MCF 10A (cell line): Measurements from ENCODE around the gene RNF175. TPM values are rescaled to one million over a fixed set of nuclear protein-coding genes. Genes with fewer than 3 reads are reported as not detected.

ENCODE experiments used
- BruUV-seq: library from RNA; stranded (reverse); fragments of 400-500 nt; replicated peaks from 2 replicates; lab custom pipeline; 2021; lab: Mats Ljungman, UMichigan
- CTCF ChIA-PET: fragments of 300-600 bp; sonication (Branson Sonifier 250); formaldehyde crosslinking; extraction: SDS; loops from one replicate; lab custom pipeline; 2021; ENCODE audit warnings: antibody characterized with exemption, inconsistent platforms; lab: Yijun Ruan, JAX
- POLR2A ChIA-PET: fragments of 300-600, 350-650 bp; sonication (Branson Sonifier 250); formaldehyde crosslinking; extraction: SDS; loops from one replicate; lab custom pipeline; 2020; ENCODE audit warnings: antibody characterized with exemption, inconsistent platforms; lab: Yijun Ruan, JAX
- DNase-seq: peaks from one replicate; pipeline ENCODE4 v3.0.0-alpha.2; 2018; ENCODE audit not compliant: unreplicated experiment
- H3K27ac Mint-ChIP-seq: one replicate; pipeline ENCODE4 v1.8.0; 2022; ENCODE audit warnings: mild to moderate bottlenecking, low read depth, mixed read lengths; ENCODE audit not compliant: unreplicated experiment
- H3K27me3 Mint-ChIP-seq: one replicate; pipeline ENCODE4 v1.8.0; 2022; ENCODE audit warnings: mixed read lengths; ENCODE audit not compliant: insufficient read depth, unreplicated experiment
- H3K36me3 Mint-ChIP-seq: one replicate; pipeline ENCODE4 v1.8.0; 2022; ENCODE audit warnings: mild to moderate bottlenecking, moderate library complexity, mixed read lengths; ENCODE audit not compliant: insufficient read depth, unreplicated experiment
- H3K4me1 Mint-ChIP-seq: one replicate; pipeline ENCODE4 v1.8.0; 2022; ENCODE audit warnings: mixed read lengths; ENCODE audit not compliant: insufficient read depth, unreplicated experiment
- H3K4me3 Mint-ChIP-seq: one replicate; pipeline ENCODE4 v1.8.0; 2022; ENCODE audit warnings: mild to moderate bottlenecking, moderate library complexity, mixed read lengths; ENCODE audit not compliant: unreplicated experiment
- H3K9me3 Mint-ChIP-seq: one replicate; pipeline ENCODE4 v1.8.0; 2022; ENCODE audit warnings: mixed read lengths; ENCODE audit not compliant: unreplicated experiment
- CTCF ChIP-seq: fragments of 200-600 bp; IDR thresholded peaks from one replicate; pipeline ENCODE4 v1.8.0; 2022; ENCODE audit warnings: antibody characterized with exemption, mild to moderate bottlenecking; ENCODE audit not compliant: unreplicated experiment
- intact Hi-C: fragments of 100-400 bp; cut with micrococcal nuclease; formaldehyde crosslinking; loops from 2 replicates; pipeline ENCODE4 v1.14.1; 2022
- total RNA-seq: library from RNA; stranded (reverse); gene quantifications from 2 replicates; pipeline ENCODE4 v1.2.3, GENCODE V29; 2022

RNF175 gene
- total RNA-seq, 1 experiment from 2014 or later, result 0.42 TPM

GRCh38 chr4:153728660-153729059, 31.2 kb downstream of the RNF175 start:
- TF ChIP-seq CTCF, result no peak
- Mint-ChIP-seq H3K27ac (no peak overlapping the region), H3K9me3 (no peaks in the 10 kb centered on the region), H3K4me3 (no peak overlapping the region), H3K4me1 (peaks cover 9% of the 10 kb centered on the region), H3K27me3 (no peaks in the 10 kb centered on the region), H3K36me3 (no peaks in the 10 kb centered on the region)
- no peak for DNase-seq
- ChIA-PET CTCF (no interaction called here), POLR2A (no interaction called here)
- intact Hi-C loops, result no loop called here
- BruUV-seq, result no TSS peak

- TF ChIP-seq CTCF, result no peak
- no peaks in the 10 kb centered on the region for H3K36me3 Mint-ChIP-seq
- no peak overlapping the region for H3K4me3 Mint-ChIP-seq
- ChIA-PET POLR2A (interaction anchor here (0.5 kb wide), 1 partner anchor 220 kb away, joined by 3 read pairs; no protein-coding TSS in a partner anchor), CTCF (no interaction called here)
- BruUV-seq, result no TSS peak
- intact Hi-C loops, result no loop called here
- no peak for DNase-seq
- H3K27ac Mint-ChIP-seq, result no peak overlapping the region
- peaks cover 9% of the 10 kb centered on the region for H3K4me1 Mint-ChIP-seq
- no peaks in the 10 kb centered on the region for H3K27me3 Mint-ChIP-seq
- H3K9me3 Mint-ChIP-seq, result no peaks in the 10 kb centered on the region
These were observed 31.7 kb downstream of the RNF175 start for GRCh38 chr4:153728151-153728550.

GRCh38 chr4:153725831-153726154, 34.0 kb downstream of the RNF175 start:
- Mint-ChIP-seq H3K27ac (no peak overlapping the region), H3K27me3 (no peaks in the 10 kb centered on the region), H3K9me3 (no peaks in the 10 kb centered on the region), H3K36me3 (no peaks in the 10 kb centered on the region), H3K4me1 (no peaks in the 10 kb centered on the region), H3K4me3 (no peak overlapping the region)
- BruUV-seq, result no TSS peak
- ChIA-PET POLR2A (no interaction called here), CTCF (interaction anchor here (0.6 to 1.5 kb wide), 3 partner anchors 25 to 91 kb away, joined by 3 to 5 read pairs (median 3); no protein-coding TSS in a partner anchor)
- no peak for DNase-seq
- intact Hi-C loops, result no loop called here
- TF ChIP-seq CTCF, result no peak

DNA sequence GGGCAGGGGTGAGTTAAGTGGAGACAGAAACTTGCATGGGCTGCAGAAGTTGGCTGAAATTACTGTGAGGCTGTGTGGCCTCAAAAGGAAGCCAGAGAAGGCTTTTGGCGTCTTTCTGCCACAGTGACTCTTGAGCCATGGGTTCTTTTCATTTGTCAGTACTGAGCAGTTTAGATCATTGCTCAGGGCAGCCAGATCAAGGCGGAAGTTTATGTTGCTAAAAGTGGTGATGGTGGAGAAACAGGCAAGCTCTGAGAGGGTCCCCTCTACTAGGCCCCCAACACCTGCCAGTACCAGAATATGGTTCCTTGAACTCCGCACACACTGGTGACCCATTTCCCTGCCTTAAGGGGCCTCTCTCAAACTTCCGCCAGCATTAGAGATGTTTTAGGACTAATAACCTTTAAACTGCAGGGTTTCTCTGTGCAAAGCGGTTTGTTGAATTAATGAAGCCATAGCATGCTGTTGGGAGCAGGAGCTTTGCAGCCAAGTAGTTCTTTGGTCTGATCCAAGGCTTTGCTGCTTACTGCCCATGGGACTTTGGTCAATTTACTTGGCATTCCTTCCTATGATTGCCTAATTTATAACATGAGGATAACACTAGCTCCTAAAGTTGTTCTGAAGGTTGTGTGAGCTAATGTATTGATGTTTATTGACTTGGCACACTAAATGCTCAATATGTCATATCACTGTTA, 34.5 kb downstream of the RNF175 start:
- Mint-ChIP-seq H3K4me3 (no peak overlapping the region), H3K9me3 (no peaks in the 10 kb centered on the region), H3K4me1 (no peaks in the 10 kb centered on the region), H3K27me3 (no peaks in the 10 kb centered on the region), H3K27ac (no peak overlapping the region), H3K36me3 (no peaks in the 10 kb centered on the region)
- POLR2A ChIA-PET, result no interaction called here
- no peak for DNase-seq
- CTCF ChIA-PET, result interaction anchor here (0.6 to 1.5 kb wide), 2 partner anchors 91 to 800 kb away, joined by 3 read pairs; no protein-coding TSS in a partner anchor
- BruUV-seq, result no TSS peak
- intact Hi-C loops, result no loop called here
- TF ChIP-seq CTCF, result no peak
